ENCODE data around the gene TIPARP.

DNA sequence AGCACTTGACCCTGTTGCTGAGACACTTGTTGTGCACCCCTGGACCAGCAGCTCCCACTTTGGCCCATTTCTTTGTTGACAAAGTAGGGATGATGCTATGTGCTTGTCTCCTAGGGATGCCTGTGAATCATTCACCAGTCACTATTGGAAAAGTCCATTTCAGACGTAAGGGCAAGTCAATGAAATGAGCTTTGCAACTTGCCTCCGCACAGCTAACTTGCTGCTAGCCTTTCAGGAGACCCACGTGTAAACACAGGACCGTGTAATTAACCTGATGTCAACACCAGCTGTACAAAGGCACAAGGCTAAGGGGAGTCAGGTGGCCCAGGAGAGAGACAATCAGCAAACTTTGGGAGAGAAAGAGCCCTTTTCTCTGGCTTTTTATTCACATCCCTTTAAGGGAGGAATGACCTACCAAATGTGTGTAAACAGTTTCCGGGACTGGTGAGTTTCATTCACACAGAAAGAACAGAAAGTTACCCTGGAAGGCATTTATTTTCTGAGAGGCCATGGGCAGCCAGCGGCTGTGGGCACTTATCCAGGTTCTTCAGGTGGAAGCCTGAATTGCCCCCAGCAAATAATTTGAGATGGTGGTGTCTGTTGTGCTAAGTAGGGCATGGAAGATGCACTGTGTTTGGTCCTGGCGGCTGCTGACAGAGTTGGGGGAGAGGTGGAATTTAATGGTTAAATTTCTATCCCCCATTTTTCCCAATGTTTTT, 54.0 kb downstream of the TIPARP start:
- TF ChIP-seq, protein P1, sequence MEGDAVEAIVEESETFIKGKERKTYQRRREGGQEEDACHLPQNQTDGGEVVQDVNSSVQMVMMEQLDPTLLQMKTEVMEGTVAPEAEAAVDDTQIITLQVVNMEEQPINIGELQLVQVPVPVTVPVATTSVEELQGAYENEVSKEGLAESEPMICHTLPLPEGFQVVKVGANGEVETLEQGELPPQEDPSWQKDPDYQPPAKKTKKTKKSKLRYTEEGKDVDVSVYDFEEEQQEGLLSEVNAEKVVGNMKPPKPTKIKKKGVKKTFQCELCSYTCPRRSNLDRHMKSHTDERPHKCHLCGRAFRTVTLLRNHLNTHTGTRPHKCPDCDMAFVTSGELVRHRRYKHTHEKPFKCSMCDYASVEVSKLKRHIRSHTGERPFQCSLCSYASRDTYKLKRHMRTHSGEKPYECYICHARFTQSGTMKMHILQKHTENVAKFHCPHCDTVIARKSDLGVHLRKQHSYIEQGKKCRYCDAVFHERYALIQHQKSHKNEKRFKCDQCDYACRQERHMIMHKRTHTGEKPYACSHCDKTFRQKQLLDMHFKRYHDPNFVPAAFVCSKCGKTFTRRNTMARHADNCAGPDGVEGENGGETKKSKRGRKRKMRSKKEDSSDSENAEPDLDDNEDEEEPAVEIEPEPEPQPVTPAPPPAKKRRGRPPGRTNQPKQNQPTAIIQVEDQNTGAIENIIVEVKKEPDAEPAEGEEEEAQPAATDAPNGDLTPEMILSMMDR (IDR thresholded peaks at IDR 0.05): no peak
- TF ChIP-seq ZFX (IDR thresholded peaks at IDR 0.05; ENCODE audit: borderline replicate concordance): no peak
